K562 (cell line): ENCODE measurements around the gene PDGFA. TPM values are rescaled to one million over a fixed set of nuclear protein-coding genes. Genes with fewer than 3 reads are reported as not detected.

Experiments used
- HCFC1 ChIP-seq: IDR thresholded peaks from 2 replicates; pipeline ENCODE4 v1.6.1; 2012; ENCODE audit warnings: low read depth, low read length, improper control_type of control experiment
- ZFP1 ChIP-seq: fragments of 450-650 bp; formaldehyde crosslinking; IDR thresholded peaks from 2 replicates; pipeline ENCODE4 v1.4.0; 2020; ENCODE audit warnings: mild to moderate bottlenecking, mixed read lengths
- polyA plus RNA-seq, 8 experiments: library from polyadenylated mRNA; depleted of rRNA in 4 of 8; stranded (reverse) in 5 of 8; unstranded in 3 of 8; fragments of >200 nt; fragmentation: Nextera tagmentation in 2 of 8; fragmentation: Illumina TruSeq in 1 of 8; extraction: Ambion mirVana in 2 of 8; extraction: Trizol in 1 of 8; gene quantifications; 2 replicates each; pipeline versions ENCODE4 v1.2.1 to v1.2.3, GENCODE V29; 2011 to 2014; ENCODE audit warnings: inconsistent platforms in 1 of 8, missing spikeins in 1 of 8
- total RNA-seq, 7 experiments: library from RNA; depleted of rRNA in 6 of 7; stranded (reverse); fragments of >200 nt in 6 of 7; fragmentation: Illumina TruSeq in 2 of 7; extraction: Trizol in 2 of 7; gene quantifications; 2 replicates each; pipeline versions ENCODE4 v1.2.1 to v1.2.3, GENCODE V29; 2011 to 2021; ENCODE audit warnings: low replicate concordance in 1 of 7
- TF ChIP-seq, protein P1 (sequence below): IDR thresholded peaks from 2 replicates; pipeline ENCODE4 v1.6.1; 2011; ENCODE audit not compliant: insufficient read length; ENCODE audit errors: extremely low read depth
- TF ChIP-seq, protein P2 (sequence below): sonication (generic); formaldehyde crosslinking; IDR thresholded peaks from 2 replicates; pipeline ENCODE4 v1.8.1; 2023; ENCODE audit warnings: mild to moderate bottlenecking, missing genetic modification reagents
- TF ChIP-seq, protein P3 (sequence below): fragments of 450-650 bp; IDR thresholded peaks from 2 replicates; pipeline ENCODE4 v1.6.1; 2016; ENCODE audit warnings: borderline replicate concordance
- TF ChIP-seq, protein P4 (sequence below), 2 experiments: IDR thresholded peaks; 2 replicates each; pipeline ENCODE4 v1.6.1; 2011; ENCODE audit warnings: borderline replicate concordance in 1 of 2, control low read depth in 1 of 2, low read depth in 1 of 2, low read length in 1 of 2, mild to moderate bottlenecking in 1 of 2, mixed read lengths in 1 of 2, moderate library complexity in 1 of 2; ENCODE audit not compliant: insufficient read depth in 1 of 2, insufficient read length in 1 of 2, poor library complexity in 1 of 2, severe bottlenecking in 1 of 2; ENCODE audit errors: extremely low read depth in 1 of 2

The PDGFA gene
- total and polyA plus RNA-seq, 9 of the 15 experiments (the other 6 are each of a cell fraction or from before 2014, with no cell fraction given) = 2.5 to 10.2 (median 4.6) TPM

DNA sequence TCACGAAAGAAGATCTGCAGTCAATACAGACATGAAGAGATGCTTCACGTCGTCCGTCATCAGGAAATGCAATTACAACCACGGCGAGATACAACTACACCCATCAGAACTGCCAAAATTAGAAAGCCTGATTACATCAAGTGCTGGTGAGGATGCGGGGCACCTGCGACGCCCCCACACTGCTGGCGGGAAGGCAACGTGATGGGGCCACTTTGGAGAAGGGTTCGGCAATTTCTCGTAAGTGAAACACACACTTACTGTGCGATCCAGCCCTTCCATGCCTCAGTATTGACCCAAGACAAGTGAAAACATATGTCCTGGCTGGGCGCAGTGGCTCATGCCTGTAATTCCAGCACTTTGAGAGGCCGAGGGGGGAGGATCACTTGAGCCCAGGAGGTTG is 25.8 kb upstream of the PDGFA start (continued):
- TF ChIP-seq, protein P1, sequence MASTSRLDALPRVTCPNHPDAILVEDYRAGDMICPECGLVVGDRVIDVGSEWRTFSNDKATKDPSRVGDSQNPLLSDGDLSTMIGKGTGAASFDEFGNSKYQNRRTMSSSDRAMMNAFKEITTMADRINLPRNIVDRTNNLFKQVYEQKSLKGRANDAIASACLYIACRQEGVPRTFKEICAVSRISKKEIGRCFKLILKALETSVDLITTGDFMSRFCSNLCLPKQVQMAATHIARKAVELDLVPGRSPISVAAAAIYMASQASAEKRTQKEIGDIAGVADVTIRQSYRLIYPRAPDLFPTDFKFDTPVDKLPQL = no peak
- TF ChIP-seq, protein P2, sequence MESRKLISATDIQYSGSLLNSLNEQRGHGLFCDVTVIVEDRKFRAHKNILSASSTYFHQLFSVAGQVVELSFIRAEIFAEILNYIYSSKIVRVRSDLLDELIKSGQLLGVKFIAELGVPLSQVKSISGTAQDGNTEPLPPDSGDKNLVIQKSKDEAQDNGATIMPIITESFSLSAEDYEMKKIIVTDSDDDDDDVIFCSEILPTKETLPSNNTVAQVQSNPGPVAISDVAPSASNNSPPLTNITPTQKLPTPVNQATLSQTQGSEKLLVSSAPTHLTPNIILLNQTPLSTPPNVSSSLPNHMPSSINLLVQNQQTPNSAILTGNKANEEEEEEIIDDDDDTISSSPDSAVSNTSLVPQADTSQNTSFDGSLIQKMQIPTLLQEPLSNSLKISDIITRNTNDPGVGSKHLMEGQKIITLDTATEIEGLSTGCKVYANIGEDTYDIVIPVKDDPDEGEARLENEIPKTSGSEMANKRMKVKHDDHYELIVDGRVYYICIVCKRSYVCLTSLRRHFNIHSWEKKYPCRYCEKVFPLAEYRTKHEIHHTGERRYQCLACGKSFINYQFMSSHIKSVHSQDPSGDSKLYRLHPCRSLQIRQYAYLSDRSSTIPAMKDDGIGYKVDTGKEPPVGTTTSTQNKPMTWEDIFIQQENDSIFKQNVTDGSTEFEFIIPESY = 0 out of 2 replicates have a peak, but pooled peaks have one; percentile 21
- no peak for TF ChIP-seq ZFP1
- TF ChIP-seq, protein P3, sequence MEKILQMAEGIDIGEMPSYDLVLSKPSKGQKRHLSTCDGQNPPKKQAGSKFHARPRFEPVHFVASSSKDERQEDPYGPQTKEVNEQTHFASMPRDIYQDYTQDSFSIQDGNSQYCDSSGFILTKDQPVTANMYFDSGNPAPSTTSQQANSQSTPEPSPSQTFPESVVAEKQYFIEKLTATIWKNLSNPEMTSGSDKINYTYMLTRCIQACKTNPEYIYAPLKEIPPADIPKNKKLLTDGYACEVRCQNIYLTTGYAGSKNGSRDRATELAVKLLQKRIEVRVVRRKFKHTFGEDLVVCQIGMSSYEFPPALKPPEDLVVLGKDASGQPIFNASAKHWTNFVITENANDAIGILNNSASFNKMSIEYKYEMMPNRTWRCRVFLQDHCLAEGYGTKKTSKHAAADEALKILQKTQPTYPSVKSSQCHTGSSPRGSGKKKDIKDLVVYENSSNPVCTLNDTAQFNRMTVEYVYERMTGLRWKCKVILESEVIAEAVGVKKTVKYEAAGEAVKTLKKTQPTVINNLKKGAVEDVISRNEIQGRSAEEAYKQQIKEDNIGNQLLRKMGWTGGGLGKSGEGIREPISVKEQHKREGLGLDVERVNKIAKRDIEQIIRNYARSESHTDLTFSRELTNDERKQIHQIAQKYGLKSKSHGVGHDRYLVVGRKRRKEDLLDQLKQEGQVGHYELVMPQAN = no peak
- TF ChIP-seq, protein P4, sequence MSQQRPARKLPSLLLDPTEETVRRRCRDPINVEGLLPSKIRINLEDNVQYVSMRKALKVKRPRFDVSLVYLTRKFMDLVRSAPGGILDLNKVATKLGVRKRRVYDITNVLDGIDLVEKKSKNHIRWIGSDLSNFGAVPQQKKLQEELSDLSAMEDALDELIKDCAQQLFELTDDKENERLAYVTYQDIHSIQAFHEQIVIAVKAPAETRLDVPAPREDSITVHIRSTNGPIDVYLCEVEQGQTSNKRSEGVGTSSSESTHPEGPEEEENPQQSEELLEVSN (IDR thresholded peaks at IDR 0.05; ENCODE audit: borderline replicate concordance in 1 of 2, extremely low read depth in 1 of 2, insufficient read depth in 1 of 2, insufficient read length in 1 of 2, low read depth in 1 of 2, low read length in 1 of 2, poor library complexity in 1 of 2, severe bottlenecking in 1 of 2) = no peak
- no peak for TF ChIP-seq HCFC1
